Neural cell (in vitro differentiated cells): ENCODE results near the gene ETFB.

Experiments
- EZH2 ChIP-seq: fragments of 200-600, 300-800 bp; shearing (Covaris generic), sonication (generic); IDR thresholded peaks from 2 replicates; pipeline ENCODE4 v1.6.1; 2014; ENCODE audit warnings: antibody characterized with exemption, low read length, borderline replicate concordance, mild to moderate bottlenecking; ENCODE audit not compliant: insufficient read depth, poor library complexity, severe bottlenecking
- RAD21 ChIP-seq: fragments of 450-650 bp; conservative IDR thresholded peaks from 2 replicates; pipeline ENCODE4 v1.6.1; 2014; ENCODE audit warnings: antibody characterized with exemption, mild to moderate bottlenecking, moderate library complexity
- TF ChIP-seq, protein P1 (sequence below): IDR thresholded peaks from 2 replicates; pipeline ENCODE4 v1.6.1; 2012; ENCODE audit warnings: borderline replicate concordance
- TF ChIP-seq, protein P2 (sequence below): fragments of 450-650 bp; IDR thresholded peaks from 2 replicates; pipeline ENCODE4 v1.5.1; 2014; ENCODE audit warnings: antibody characterized with exemption, mild to moderate bottlenecking, moderate library complexity; ENCODE audit not compliant: poor library complexity, severe bottlenecking

DNA sequence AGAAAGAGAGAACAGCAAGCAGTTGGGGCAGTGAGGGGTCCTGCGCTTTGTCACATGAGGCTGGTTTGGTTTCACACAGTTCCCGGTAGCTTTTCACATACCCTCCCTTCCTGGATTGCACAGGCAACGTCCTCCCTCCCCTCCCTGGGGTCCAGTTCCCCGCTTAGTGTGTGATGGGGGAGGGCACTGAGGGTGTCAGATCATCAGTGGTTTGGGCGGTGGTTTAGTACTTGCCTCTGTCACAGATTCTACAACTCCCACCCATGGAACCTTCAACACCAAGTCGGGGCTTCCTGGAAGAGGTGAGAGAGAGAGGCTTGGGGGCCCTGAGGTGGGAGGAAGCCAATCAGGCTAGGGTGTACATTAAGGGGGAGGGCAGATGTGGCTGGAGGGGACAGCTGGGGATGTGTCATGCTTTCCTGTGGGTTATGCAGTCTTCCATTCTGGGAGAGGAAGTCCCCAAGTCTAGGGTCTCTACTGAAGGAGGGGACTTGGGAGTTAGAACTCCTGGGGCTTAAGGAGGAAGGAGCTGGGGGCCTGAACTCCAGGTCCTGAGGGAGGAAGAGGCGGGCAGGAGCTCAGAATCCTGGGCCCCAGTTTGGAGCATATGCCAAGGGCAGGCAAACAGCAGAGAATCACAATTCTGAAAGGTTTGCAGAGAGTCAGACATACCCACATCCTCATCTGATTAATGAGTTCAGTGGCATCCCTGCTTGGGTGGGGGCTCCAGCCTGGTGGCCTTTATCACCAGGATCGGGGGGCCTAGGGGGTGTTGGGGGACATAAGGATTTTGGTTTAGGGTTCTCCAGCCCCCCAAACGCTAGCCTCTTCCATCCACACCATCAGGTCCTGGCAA lies 6.7 kb upstream of the ETFB start, which contains the start of gene NKG7:
- TF ChIP-seq, protein P1, sequence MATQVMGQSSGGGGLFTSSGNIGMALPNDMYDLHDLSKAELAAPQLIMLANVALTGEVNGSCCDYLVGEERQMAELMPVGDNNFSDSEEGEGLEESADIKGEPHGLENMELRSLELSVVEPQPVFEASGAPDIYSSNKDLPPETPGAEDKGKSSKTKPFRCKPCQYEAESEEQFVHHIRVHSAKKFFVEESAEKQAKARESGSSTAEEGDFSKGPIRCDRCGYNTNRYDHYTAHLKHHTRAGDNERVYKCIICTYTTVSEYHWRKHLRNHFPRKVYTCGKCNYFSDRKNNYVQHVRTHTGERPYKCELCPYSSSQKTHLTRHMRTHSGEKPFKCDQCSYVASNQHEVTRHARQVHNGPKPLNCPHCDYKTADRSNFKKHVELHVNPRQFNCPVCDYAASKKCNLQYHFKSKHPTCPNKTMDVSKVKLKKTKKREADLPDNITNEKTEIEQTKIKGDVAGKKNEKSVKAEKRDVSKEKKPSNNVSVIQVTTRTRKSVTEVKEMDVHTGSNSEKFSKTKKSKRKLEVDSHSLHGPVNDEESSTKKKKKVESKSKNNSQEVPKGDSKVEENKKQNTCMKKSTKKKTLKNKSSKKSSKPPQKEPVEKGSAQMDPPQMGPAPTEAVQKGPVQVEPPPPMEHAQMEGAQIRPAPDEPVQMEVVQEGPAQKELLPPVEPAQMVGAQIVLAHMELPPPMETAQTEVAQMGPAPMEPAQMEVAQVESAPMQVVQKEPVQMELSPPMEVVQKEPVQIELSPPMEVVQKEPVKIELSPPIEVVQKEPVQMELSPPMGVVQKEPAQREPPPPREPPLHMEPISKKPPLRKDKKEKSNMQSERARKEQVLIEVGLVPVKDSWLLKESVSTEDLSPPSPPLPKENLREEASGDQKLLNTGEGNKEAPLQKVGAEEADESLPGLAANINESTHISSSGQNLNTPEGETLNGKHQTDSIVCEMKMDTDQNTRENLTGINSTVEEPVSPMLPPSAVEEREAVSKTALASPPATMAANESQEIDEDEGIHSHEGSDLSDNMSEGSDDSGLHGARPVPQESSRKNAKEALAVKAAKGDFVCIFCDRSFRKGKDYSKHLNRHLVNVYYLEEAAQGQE = no peak
- TF ChIP-seq, protein P2, sequence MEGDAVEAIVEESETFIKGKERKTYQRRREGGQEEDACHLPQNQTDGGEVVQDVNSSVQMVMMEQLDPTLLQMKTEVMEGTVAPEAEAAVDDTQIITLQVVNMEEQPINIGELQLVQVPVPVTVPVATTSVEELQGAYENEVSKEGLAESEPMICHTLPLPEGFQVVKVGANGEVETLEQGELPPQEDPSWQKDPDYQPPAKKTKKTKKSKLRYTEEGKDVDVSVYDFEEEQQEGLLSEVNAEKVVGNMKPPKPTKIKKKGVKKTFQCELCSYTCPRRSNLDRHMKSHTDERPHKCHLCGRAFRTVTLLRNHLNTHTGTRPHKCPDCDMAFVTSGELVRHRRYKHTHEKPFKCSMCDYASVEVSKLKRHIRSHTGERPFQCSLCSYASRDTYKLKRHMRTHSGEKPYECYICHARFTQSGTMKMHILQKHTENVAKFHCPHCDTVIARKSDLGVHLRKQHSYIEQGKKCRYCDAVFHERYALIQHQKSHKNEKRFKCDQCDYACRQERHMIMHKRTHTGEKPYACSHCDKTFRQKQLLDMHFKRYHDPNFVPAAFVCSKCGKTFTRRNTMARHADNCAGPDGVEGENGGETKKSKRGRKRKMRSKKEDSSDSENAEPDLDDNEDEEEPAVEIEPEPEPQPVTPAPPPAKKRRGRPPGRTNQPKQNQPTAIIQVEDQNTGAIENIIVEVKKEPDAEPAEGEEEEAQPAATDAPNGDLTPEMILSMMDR = no peak
- no peak for TF ChIP-seq RAD21
- TF ChIP-seq EZH2 = no peak
